Measurements from ENCODE around the gene ADAMTSL2. TPM values are rescaled to one million over a fixed set of nuclear protein-coding genes. Genes with fewer than 3 reads are reported as not detected.

Gene ADAMTSL2
- total RNA-seq, 2 experiments from 2014 or later, result 0.11 to 0.25 TPM

DNA sequence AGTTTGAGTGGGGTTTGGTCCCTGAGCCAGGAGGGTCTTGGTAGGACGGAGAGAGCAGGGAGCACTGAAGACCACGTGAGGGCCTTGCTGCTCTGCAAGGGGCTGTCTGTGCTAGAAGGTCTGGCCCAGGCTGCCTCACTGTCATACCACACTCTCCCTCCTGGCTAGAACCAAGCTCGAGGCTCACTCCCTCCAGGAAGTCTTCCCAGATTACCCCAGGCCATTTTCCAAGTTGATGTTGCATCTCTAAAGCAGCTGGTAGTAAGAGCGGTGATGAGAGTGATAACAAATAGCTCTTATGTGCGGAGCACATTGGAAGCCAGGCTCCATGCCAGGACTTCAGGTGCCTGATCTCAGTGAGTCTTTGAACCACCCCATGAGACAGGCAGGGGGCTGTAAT lies 16.3 kb upstream of the ADAMTSL2 start:
- Mint-ChIP-seq H3K4me3 (no peak overlapping the region), H3K9me3 (no peaks in the 10 kb centered on the region), H3K27me3 (no peaks in the 10 kb centered on the region), H3K36me3 (ENCODE audit: low read depth) (no peaks in the 10 kb centered on the region), H3K4me1 (ENCODE audit: low read depth) (no peaks in the 10 kb centered on the region), H3K27ac (no peak overlapping the region)
- ATAC-seq, result no peak
- intact Hi-C loops (cut with micrococcal nuclease), result no loop called here
- ChIA-PET POLR2A (interaction anchor here (0.9 kb wide), 1 partner anchor 9 kb away, joined by 3 read pairs; no protein-coding TSS in a partner anchor), CTCF (interaction anchor here (1.4 kb wide), 1 partner anchor 32 kb away, joined by 3 read pairs; no protein-coding TSS in a partner anchor)
- TF ChIP-seq CTCF (IDR thresholded peaks at IDR 0.05), result no peak
- DNase-seq, result no peak

- POLR2A ChIA-PET, result no interaction called here
- ATAC-seq, result no peak
- Mint-ChIP-seq H3K36me3 (ENCODE audit: low read depth) (no peaks in the 10 kb centered on the region), H3K4me1 (ENCODE audit: low read depth) (no peaks in the 10 kb centered on the region), H3K27ac (no peak overlapping the region), H3K9me3 (no peaks in the 10 kb centered on the region), H3K27me3 (no peaks in the 10 kb centered on the region), H3K4me3 (no peak overlapping the region)
- DNase-seq, result no peak
- CTCF ChIA-PET, result no interaction called here
- intact Hi-C loops (cut with micrococcal nuclease), result no loop called here
- TF ChIP-seq CTCF (IDR thresholded peaks at IDR 0.05), result no peak
Observed at GRCh38 chr9:133518706-133519449, 15.6 kb upstream of the ADAMTSL2 start.

DNA sequence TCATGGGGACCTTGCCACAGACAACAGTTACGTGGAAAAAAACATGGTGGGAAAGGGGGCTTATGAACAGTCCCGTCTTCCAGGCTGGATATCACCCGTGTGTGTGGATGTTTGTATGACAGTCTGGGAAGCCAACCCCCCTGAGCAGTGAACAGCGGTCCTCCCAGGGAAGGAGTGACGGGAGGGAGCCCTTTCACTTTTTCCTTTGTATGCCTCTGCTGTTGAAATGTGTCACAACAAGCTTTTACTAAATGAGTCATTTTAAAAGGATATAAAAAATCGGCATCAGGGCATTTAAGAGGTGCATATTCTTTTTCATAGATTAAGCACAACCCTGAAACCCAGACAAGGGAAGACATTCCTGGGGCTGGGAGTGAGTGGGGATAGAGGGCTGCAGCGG lies 14.8 kb upstream of the ADAMTSL2 start:
- no peak overlapping the region for H3K27ac Mint-ChIP-seq
- no peak for DNase-seq
- H3K4me1 Mint-ChIP-seq (ENCODE audit: low read depth), result no peaks in the 10 kb centered on the region
- ATAC-seq, result no peak
- TF ChIP-seq CTCF (IDR thresholded peaks at IDR 0.05), result no peak
- intact Hi-C loops (cut with micrococcal nuclease), result no loop called here
- H3K4me3 Mint-ChIP-seq, result no peak overlapping the region
- no peaks in the 10 kb centered on the region for H3K27me3 Mint-ChIP-seq
- ChIA-PET POLR2A (interaction anchor here (1.0 kb wide), 1 partner anchor 17 kb away, joined by 3 read pairs; no protein-coding TSS in a partner anchor), CTCF (no interaction called here)
- no peaks in the 10 kb centered on the region for H3K9me3 Mint-ChIP-seq
- H3K36me3 Mint-ChIP-seq (ENCODE audit: low read depth), result no peaks in the 10 kb centered on the region

- DNase-seq, result no peak
- Mint-ChIP-seq H3K36me3 (ENCODE audit: low read depth) (no peaks in the 10 kb centered on the region), H3K4me3 (no peak overlapping the region), H3K27ac (no peak overlapping the region), H3K9me3 (no peaks in the 10 kb centered on the region), H3K4me1 (ENCODE audit: low read depth) (no peaks in the 10 kb centered on the region), H3K27me3 (no peaks in the 10 kb centered on the region)
- intact Hi-C loops (cut with micrococcal nuclease), result no loop called here
- TF ChIP-seq CTCF (IDR thresholded peaks at IDR 0.05), result no peak
- ChIA-PET CTCF (no interaction called here), POLR2A (interaction anchor here (1.0 kb wide), 1 partner anchor 16 kb away, joined by 3 read pairs; no protein-coding TSS in a partner anchor)
- no peak for ATAC-seq
Observed at GRCh38 chr9:133520121-133520835, 14.2 kb upstream of the ADAMTSL2 start.

All from activated CD8-positive, alpha-beta T cell treated with anti-CD3 and anti-CD28 coated beads for 36 hours (primary cell).